ENCODE data around the gene DYNC1I1.

The DYNC1I1 gene

DNA sequence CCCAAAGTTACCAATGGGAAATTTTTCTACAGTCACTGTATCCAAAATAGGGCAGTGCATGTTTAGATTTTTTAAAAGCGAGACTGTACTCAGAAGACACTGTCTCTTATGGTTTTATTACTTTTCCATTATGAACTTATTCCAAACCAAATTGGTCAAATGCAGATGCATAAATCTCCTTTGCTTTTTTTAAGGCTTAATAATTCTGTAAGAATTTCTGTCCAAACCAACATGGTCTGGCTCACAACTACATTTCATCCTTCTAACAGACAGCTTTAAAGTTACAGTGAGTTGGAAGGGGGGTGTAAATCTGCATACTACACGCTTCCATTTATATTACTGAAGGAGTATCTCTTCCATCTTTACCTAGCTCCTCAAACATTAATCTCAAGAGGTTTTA, 350.4 kb downstream of the DYNC1I1 start:
- H3K9me2 ChIP-seq (replicated peaks; ENCODE audit: low read depth, low read length) = no peaks in the 10 kb centered on the region
- H3K4me1 ChIP-seq (ENCODE audit: insufficient read depth, low read length, poor library complexity, severe bottlenecking) = no peaks in the 10 kb centered on the region
- no peaks in the 10 kb centered on the region for H4K20me1 ChIP-seq (ENCODE audit: insufficient read depth, low read length, poor library complexity, severe bottlenecking)
- H3K4me2 ChIP-seq (ENCODE audit: low read depth, low read length, poor library complexity, severe bottlenecking) = no peak overlapping the region
- no peak overlapping the region for H3K9ac ChIP-seq (ENCODE audit: low read depth, low read length, poor library complexity, severe bottlenecking)
- H3F3A ChIP-seq (ENCODE audit: low read depth) = no peaks in the 10 kb centered on the region
- H3K9me3 ChIP-seq (ENCODE audit: insufficient read depth, low read depth, low read length) = no peaks in the 10 kb centered on the region
- peaks cover 21% of the 10 kb centered on the region for H3K36me3 ChIP-seq (ENCODE audit: insufficient read depth, low read length)
- no peaks in the 10 kb centered on the region for H3K27me3 ChIP-seq (ENCODE audit: insufficient read depth, low read length, poor library complexity, severe bottlenecking)
- H3K79me2 ChIP-seq (ENCODE audit: insufficient read depth, low read length) = no peaks in the 10 kb centered on the region
- H2AFZ ChIP-seq (ENCODE audit: low read length) = no peak overlapping the region
- no peak for TF ChIP-seq CTCF (conservative IDR thresholded peaks at IDR 0.05; ENCODE audit: low read length)
- TF ChIP-seq EZH2phosphoT487 (IDR thresholded peaks at IDR 0.05; ENCODE audit: borderline replicate concordance) = no peak
- H3K4me3 ChIP-seq (ENCODE audit: low read length, poor library complexity, severe bottlenecking) = no peak overlapping the region

- Histone ChIP-seq H3K79me2 (ENCODE audit: insufficient read depth, low read length) (no peaks in the 10 kb centered on the region), H3K4me2 (ENCODE audit: low read depth, low read length, poor library complexity, severe bottlenecking) (no peak overlapping the region), H2AFZ (ENCODE audit: low read length) (no peak overlapping the region), H3K4me3 (ENCODE audit: low read length, poor library complexity, severe bottlenecking) (no peak overlapping the region), H3K4me1 (ENCODE audit: insufficient read depth, low read length, poor library complexity, severe bottlenecking) (no peaks in the 10 kb centered on the region), H3K9me2 (replicated peaks; ENCODE audit: low read depth, low read length) (no peaks in the 10 kb centered on the region), H3K27me3 (ENCODE audit: insufficient read depth, low read length, poor library complexity, severe bottlenecking) (no peaks in the 10 kb centered on the region), H3K36me3 (ENCODE audit: insufficient read depth, low read length) (peaks cover 7% of the 10 kb centered on the region; the same call in 1 of the 2 replicates), H4K20me1 (ENCODE audit: insufficient read depth, low read length, poor library complexity, severe bottlenecking) (no peaks in the 10 kb centered on the region), H3K9me3 (ENCODE audit: insufficient read depth, low read depth, low read length) (no peaks in the 10 kb centered on the region), H3F3A (ENCODE audit: low read depth) (no peaks in the 10 kb centered on the region), H3K9ac (ENCODE audit: low read depth, low read length, poor library complexity, severe bottlenecking) (no peak overlapping the region)
- no peak for TF ChIP-seq EZH2phosphoT487 (IDR thresholded peaks at IDR 0.05; ENCODE audit: borderline replicate concordance)
- no peak for TF ChIP-seq CTCF (conservative IDR thresholded peaks at IDR 0.05; ENCODE audit: low read length)
These were observed 354.0 kb downstream of the DYNC1I1 start for GRCh38 chr7:96126382-96126781.

GRCh38 chr7:96127746-96128145, 355.4 kb downstream of the DYNC1I1 start:
- H3K9me2 ChIP-seq (replicated peaks; ENCODE audit: low read depth, low read length) = no peaks in the 10 kb centered on the region

More at GRCh38 chr7:96127746-96128145, 355.4 kb downstream of the DYNC1I1 start:
- Histone ChIP-seq H3K36me3 (ENCODE audit: insufficient read depth, low read length) (peaks cover 5% of the 10 kb centered on the region; the same call in 1 of the 2 replicates), H3K9me3 (ENCODE audit: insufficient read depth, low read depth, low read length) (no peaks in the 10 kb centered on the region), H3K9ac (ENCODE audit: low read depth, low read length, poor library complexity, severe bottlenecking) (no peak overlapping the region), H3F3A (ENCODE audit: low read depth) (no peaks in the 10 kb centered on the region), H3K27me3 (ENCODE audit: insufficient read depth, low read length, poor library complexity, severe bottlenecking) (no peaks in the 10 kb centered on the region), H3K79me2 (ENCODE audit: insufficient read depth, low read length) (no peaks in the 10 kb centered on the region), H3K4me1 (ENCODE audit: insufficient read depth, low read length, poor library complexity, severe bottlenecking) (no peaks in the 10 kb centered on the region), H3K4me3 (ENCODE audit: low read length, poor library complexity, severe bottlenecking) (no peak overlapping the region), H3K4me2 (ENCODE audit: low read depth, low read length, poor library complexity, severe bottlenecking) (no peak overlapping the region), H2AFZ (ENCODE audit: low read length) (no peak overlapping the region), H4K20me1 (ENCODE audit: insufficient read depth, low read length, poor library complexity, severe bottlenecking) (no peaks in the 10 kb centered on the region)
- TF ChIP-seq EZH2phosphoT487 (IDR thresholded peaks at IDR 0.05; ENCODE audit: borderline replicate concordance) = no peak
- no peak for TF ChIP-seq CTCF (conservative IDR thresholded peaks at IDR 0.05; ENCODE audit: low read length)

All from Loucy (cell line).